Kidney tubule cell (primary cell): ENCODE measurements around the gene ELAVL2.

Experiments
- DNase-seq: peaks from one replicate; pipeline ENCODE4 v3.0.0-alpha.2; 2018; ENCODE audit warnings: low spot score

ELAVL2 gene

DNA sequence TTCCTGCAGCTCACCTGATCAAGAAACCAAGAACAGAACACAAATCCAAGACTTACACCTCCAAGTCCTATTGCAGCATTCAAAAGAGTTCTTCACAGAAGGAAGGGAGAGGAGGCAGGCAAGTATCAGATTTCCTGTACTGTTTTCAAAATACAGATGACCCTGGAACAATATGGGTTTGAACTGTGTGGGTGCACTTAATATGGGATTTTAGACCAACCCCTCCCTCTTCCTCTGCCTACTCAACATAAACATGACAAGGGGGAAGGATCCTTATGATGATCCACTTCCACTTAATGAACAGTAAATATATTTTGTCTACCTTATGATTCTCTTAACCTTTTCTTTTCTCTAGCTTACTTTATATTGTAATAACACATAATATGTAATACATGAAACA lies 104.6 kb downstream of the ELAVL2 start:
- DNase-seq: no peak

DNA sequence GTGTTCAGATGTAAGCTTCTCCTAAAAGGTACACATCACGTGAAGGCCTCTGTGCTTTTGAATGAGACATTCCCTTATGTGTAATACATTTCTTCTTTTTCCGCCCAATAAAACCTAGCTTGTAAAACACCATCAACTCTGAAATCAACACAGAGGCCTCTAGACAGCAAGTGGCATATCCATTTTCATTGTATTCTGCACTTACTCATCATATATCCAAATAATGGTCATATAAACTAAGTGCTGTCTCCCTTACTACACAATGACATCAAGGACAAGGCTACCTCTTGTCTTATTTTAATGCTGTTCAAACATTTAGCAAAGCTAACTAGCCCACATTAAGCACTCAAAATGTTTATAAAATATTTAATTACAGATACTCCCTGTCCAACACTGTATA lies 108.5 kb downstream of the ELAVL2 start:
- DNase-seq: no peak

DNA sequence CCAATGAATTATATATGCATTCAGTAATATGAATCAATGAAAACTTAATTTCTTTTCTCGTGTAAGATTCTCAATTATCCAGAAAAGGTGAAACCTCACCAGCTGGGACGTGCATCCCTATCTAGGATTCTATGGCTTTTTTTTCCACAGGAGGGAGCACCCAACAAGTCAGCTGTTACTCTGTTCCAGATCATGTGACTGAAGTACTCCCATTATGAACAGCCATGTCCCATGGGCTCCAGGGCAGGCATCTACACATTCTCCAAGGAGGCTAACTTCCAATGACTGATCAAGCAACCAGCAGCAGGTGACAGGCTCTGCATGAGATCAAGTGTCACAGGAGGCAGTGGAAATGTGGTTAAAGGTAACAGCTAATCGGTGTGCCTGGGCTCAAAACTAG lies 118.8 kb downstream of the ELAVL2 start:
- no peak for DNase-seq

DNA sequence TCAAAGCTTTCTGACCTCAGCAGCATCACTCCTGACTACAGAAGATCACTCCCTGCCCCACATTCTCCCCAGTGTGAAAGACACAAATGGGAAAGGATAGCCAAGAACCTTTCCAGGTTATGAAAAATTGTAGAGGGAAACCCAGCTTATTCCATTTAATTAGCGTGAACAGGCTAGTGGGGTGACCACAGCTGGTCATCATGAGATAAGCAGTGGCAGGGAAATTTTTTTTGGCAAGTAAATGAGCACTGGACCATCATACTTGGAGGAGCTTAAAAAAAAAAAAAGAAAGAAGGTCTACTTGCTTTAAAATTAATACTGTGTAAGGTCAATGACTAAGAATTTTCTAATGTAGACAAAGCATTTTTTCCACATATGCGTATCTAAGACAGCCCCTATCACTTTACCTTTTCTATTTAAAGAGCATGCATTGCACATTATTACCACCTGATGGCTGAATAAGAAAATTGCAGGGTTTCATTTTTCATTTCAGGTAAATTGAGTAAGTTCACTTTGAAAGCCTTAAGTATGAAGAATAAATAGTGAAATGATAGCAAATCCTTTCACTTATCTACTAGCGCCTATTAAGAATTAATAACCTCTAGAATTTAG lies 123.6 kb downstream of the ELAVL2 start:
- DNase-seq: peak; percentile 9

DNA sequence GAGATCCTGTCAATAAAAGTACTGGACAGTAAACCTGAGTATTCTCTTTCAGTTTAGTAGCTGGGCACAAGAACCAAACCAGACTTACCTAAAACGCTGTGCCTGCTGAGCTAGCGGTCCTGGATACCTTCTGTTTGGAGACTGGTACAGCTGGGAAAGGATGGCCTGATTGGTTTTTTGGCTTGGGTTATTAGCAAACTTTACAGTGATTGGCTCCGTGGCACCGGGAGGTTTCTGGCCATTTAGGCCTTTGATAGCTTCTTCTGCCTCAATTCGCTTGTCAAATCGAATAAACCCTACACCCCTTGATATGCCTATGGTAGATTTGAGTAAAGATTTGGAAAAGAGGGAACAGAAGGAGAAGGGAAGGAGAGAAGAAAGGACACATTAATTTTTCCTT lies 124.7 kb downstream of the ELAVL2 start:
- DNase-seq: no peak

DNA sequence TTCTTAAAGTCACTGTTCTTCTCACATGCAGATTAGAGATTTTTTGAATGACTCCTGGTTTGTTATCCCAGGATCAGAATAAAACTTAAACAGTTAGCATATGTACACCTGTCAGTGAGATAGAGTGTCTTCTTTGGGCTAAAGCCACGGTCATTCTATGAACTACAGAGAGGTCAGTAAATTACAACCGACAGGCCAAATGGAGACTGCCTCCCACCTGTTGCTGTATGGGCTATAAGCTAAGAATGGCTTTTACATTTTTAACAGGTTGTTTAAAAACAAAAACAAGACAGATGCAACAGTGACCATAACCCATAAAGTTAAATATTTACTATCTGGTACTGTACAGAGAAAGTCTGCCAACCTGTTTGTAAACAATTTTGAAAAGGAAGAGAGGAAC lies 125.7 kb downstream of the ELAVL2 start:
- DNase-seq: no peak

DNA sequence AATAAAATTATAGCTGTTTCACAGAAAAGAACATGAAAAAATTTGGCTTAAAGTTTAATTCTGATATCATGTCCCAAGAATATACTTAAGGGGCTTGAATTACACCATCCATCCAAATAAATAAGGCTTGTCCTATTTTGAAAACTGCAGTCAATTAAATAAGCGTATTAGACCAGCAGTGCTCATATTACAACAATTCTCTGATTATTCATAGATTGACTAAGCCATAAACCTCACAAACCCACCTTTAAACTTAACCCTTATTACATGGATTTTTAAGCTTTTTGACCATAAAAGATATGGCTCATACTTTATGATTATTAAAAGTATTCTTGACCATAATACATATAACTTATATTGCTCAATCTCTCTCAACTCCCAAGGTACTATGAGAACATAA lies 127.9 kb downstream of the ELAVL2 start:
- no peak for DNase-seq

DNA sequence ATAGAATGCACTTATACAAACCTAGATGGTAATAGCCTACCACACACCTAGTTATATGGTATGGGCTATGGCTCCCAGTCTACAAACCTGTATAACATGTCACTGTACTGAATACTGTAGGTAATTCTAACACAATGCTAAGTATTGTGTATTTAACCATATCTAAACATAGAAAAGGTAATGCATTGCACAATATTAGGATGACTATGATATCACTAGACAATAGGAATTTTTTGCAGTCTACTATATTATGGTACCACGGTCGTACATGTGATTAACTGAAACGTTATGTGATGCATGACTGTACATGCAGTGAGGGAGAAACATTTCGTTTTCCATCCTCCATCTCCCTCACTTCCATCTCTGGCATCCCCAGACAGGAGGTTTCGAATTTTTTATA lies 130.5 kb downstream of the ELAVL2 start:
- no peak for DNase-seq

DNA sequence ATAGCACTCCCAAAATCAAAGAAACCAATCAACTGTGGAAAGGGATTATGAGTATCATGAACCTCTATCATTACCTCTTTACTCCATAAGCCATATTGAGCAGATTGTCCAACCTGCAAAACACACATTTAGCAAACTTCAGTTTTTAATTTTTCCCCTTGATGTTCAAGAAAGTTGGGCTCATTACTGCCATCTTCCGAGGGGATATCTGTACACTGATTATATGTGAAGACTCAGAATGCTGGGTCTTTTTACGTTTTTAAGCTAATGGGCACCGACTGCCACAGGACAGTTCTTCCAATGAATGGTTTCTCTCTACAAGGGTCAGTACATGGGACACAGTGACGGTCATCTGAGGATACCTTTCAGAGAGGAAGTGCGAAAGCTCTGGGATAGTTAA lies 132.7 kb downstream of the ELAVL2 start:
- no peak for DNase-seq

DNA sequence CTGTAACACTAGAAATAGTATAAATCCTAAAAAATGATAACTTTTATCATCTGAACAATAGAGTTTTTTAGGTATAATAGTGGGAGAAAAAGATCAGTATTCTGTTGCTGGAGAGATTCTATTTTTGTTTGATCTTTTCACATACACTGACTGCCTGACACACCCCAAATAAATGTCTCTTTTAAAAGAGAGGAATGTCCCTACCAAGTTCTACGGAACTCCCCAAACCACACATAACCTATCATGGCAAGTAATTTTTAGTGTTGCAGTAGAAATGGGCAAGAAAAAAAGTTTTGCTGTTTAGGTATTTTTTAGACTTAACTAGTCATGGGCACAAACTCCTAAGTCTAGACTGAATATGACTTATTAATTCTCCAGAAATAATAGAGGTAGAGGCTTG lies 139.1 kb downstream of the ELAVL2 start:
- no peak for DNase-seq

DNA sequence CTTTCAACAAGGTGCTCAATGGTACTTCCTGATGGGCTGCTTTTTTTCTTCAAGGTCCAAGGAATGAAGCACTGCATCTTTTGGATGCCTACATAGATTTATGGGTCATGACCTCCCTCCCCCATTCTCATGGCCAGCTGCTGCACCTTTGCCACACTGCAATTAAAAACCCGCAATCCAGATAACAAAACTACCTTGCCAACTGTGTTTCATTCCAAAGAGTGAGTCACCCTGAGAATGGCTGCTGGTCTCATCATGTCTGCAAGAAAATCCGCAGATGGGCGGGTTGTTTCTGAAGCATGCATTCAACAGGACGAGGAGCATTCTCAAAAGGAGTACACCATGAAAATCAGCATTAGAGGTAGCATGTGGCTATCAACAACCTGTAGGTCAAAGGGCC lies 139.8 kb downstream of the ELAVL2 start:
- peak; percentile 34 for DNase-seq

DNA sequence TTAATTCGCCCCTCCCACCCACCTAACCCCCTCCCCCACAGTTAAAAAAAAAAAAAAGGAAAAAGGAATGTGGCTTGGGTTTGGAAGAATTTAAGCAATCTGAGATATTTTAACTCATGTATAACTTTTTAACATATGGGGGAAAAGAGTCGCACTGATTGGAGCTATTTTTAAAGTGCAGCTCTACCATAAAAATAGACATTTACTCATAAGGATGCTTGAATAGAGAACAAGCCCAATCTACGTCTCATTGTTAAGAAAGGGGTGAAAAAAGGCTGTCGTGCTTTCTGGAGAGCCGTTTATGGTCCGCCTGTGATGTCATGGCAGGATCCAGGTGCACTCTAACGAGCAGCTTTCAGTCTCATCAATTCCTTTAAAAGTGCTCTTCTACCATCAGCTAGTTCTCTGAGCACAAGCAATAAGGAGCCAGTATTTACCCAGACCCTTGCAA lies 142.4 kb downstream of the ELAVL2 start:
- DNase-seq: no peak

DNA sequence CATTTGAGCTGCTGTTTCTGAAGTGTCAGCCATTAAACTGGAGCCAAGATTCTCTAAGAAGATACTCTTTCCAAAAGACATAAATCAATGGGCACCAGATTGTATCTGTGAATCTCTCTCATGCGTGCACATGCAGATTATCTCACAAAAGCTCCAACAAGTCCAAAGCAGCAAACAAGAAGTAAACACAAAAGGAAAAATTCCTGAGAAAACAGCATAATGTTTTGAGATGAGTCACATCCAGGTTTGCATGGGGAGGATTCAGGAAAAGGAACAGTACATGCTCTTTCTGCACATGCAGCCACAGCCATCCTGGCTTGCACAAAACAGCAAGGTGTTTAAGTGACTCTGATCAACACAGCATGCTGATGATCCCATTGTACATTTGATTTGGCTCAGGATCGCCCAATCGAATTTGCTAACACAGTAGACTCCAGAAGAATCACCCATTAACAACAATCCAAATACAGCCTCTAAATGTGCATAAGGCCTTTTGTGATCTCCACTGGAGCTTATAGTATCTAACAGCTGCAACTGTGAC lies 143.1 kb downstream of the ELAVL2 start:
- DNase-seq: peak; percentile 34

DNA sequence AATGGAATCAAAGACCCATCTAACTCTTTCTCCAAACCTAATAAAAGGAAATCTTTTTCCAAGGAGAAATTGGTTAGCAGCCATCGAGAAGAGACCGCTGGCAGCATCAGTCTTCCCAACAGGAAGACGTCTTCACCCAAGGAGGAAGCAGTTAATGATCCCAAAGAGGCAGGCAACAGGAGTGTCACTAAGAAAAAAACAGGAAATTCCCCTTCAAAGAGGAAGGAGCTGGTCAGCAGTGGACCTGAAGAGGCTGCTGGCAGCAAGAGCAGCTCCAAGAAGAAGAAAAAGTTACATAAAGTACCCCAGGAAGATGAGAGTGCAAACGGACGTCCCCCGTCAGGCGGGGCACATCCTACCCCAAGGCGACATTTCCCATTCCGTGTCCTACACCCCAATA lies 143.7 kb downstream of the ELAVL2 start:
- DNase-seq: peak; percentile 6

DNA sequence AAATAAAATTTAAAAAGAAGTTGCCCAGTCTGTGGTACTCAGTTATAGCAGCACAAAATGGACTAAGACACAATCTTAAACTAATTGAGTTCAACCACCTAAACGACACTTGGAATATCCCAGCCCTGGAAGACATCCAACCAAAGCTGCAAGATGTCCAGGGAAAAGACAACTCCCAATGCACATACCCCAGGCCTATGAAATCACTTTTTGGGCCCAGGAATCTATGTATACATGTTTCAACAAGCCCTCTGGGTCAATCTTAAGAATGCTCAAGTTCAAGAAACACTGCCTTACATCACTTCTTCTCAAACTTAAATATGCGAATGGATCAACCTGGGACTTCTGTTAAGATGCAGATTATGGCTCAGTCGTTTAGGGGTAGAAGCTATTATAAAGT lies 148.6 kb downstream of the ELAVL2 start:
- no peak for DNase-seq

DNA sequence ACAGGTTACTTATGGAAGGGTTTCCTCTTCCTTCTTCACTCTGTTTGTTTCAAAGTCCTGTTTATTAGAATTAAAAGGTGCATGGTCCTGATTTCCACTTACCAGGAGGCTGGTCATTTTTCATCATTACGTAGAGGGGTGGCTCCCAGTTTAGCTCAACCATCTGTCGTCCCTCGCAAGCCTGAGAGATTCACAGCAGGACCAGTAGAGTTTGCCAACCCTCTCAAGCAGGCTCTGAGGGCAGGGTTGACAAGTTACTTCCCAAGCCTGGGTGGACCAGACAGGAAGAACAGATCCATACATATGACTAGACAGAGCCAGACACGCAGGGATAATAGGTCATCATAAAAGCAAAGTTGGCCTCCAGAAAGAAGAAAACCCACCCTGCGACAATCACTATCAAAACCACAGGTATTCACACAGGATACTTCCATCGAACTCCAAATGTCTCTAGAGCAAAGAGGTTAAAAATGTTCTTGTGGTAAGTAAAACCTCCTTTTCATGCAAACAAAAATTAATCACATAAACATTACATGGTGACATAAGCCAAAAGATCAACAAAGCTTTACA lies 151.9 kb downstream of the ELAVL2 start:
- no peak for DNase-seq

DNA sequence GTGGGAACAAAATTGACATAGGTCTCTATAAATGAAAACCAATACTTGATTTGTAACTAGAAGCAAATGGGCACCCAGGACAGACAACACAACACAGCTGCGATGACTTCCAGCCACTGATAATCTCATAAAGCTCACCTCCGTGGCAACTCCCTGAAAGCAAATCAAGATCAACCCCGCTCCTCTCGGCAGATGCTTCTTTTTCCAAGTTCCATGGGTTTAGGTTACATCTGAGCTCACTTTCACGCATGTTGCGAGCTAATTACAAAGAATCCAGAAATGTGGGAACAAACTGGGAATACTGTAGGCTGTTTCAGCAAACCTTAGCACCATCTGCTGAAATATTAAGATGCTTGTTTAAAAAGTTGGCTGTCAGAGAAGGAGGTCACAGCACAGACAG lies 153.9 kb downstream of the ELAVL2 start:
- no peak for DNase-seq

DNA sequence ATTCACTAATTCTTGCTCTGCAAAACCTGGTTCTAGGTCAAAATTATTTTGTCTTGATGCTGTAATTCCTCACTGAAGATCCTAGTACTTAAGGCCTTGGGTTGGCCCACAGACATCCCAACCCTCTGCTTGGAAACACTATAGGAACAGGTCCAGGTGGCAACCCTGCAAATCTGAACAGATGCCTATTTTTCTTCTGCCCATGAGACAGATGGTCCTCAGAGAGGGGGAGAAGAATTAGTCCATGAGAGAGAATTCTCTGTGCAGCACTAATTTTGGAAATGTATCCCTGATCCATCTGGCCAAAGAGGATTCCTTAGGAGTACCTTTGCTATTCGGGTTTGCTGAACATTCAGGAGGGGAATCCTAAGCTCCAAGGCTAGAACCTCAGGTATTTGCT lies 156.3 kb downstream of the ELAVL2 start:
- no peak for DNase-seq

DNA sequence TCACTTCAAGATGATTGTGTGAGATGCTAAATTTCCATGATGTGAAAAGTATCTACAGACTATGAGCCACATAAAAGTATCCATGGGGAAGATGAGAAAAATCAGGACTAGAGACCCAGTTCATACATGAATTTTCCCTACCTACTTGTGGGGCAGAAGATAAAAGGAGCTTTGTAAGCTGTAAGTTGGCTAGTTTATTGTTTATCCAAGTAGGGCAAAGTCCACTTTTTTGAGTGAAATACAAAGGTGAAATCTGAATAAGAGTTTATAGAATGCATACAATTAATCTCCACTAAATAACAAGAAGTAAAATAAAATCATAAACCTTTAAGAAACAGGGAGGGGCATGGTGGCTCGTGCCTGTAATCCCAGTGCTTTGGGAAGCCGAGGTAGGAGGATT lies 160.4 kb downstream of the ELAVL2 start:
- DNase-seq: no peak

DNA sequence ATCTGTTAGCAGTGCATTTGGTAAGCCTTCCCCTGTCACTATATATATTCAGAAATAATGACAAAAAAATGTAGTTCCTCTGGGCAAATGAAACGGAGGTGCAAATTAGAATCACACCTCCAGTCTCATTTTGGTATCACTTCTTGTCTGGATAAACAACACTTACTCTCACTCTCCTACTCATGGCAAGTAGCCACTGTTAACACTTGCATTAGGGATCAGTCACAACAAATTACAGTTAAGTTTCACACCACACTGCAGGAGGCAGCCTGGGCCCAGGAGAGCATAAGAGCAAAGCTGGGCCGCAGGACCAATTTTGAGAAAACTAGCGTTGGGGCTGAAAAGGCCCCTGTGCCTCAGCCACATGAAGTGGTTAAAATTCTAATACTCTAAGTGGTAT lies 161.0 kb downstream of the ELAVL2 start:
- DNase-seq: no peak

DNA sequence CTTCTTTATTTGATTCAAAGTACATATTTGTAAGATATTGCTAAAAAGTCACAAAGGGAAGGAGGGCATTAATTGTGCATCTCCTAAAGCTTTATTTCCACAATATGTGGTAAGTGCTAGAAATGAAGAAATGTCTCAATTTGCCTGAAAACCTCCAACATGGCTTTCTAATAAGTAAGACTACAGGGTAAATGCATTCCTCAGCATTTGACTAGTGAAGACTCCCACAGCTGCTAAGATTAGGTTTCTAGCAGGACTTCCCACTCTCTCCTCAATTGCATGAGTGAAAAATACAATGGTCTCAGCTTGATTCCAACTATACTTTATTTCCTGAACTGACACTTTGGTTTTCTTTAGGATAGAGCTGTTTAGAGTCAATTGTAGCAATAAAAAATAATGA lies 162.1 kb downstream of the ELAVL2 start:
- DNase-seq: no peak

DNA sequence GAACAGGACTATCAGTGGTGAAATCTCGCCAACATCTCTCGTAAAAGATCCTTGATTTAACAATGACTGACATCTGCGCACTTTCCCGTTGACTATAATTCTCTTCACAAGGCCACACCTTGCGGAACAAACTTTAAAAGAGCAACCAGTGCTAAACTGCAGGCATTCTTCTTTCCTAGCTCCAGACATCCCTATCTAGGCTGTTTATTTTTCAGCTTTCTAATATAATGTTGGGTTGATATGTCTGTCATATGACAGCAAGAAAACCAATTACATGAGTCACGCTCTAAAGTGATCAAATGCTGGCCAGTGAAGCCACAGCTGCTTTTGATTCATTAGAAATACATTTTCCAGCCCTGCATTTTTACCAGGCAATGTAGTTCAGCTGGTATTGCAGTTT lies 162.5 kb downstream of the ELAVL2 start:
- DNase-seq: no peak

DNA sequence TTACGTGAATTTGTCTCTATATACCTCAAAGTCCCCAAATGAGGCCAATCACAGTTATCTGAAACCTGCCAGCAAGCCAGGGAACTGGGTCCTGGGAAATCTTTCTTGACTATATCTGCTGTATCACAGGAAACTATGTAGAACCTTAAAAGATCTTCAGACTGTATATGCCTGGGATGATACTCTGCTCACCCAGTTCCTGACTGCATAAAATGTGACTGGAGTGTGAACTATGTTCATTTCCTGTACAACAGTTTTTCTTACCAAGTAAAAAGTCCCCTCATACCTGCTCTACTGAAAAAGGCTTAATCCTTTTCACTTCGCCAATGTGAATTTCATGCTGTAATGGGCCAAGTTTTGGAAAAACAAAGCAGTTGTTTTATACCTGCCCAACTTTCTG lies 162.9 kb downstream of the ELAVL2 start:
- DNase-seq: no peak

DNA sequence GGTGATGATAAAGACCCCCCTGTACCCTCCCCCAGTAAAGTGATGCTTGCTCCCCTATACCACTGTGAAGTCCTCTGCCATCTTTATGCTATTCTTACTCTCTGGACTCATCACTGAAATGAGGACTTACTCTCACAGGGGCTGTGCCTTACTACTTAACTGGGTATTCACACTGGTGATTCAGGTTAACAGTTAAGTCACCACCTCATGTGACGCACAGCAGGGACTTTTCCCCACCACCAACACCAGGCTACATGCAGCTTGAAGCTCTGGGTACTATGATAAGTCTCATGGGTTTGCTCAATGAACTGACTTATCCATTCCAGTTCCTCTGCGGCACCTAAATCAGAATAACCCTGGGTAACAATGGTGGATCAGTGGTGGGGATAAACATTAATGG lies 163.7 kb downstream of the ELAVL2 start:
- peak; percentile 20 for DNase-seq
